Stimulated activated CD8-positive, alpha-beta memory T cell treated with anti-CD3 and anti-CD28 coated beads, Interleukin-7, amount 100 ng/mL, for 1 hour (primary cell): ENCODE measurements around the gene TESMIN.

Experiments
- DNase-seq, 2 donors: peaks; one replicate each; pipeline ENCODE4 v3.0.0-alpha.2; 2020; ENCODE audit warnings: low read depth in 2 of 2

TESMIN gene

DNA sequence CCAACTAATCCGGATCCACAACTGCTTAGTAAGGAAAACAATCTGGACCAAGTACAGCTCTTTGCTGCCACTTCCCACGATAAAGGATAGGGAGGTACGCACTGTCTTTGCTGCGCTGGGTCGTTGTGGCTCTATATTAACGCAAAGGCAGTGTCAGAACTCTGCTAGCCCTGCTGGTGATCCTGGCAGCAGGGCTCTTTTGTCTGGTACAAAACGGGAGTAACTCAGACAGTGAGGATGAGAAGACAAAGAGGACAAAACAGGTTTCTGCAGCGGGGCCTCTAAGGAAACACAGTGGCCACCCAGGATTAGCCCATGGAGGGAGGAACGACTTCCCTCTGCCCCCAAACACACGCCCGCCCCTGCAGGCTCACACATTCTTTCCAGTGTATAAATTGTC lies 40.9 kb downstream of the TESMIN start:
- no peak for DNase-seq

GRCh38 chr11:68709062-68709461 lies 42.3 kb downstream of the TESMIN start:
- no peak for DNase-seq

DNA sequence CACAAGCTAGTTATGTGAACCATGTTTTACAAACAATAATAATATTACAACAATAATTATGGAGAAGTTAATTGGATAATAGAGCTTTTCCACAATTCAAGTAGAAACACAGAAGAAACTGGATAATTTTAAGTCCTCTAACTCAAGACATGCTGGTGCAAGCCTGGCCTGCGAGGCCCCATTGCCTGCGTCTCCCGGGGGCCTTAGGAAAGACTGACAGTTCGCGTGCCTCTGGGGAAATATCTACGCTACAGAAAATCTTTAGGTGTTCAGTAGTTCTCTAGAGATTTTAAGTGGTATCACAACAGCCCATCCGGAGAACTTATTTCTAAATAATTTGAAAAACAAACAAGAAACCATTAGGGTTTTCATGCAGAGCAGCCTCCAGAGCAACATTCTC lies 43.8 kb downstream of the TESMIN start:
- DNase-seq: no peak

- no peak for DNase-seq
These were observed 46.4 kb downstream of the TESMIN start for GRCh38 chr11:68704887-68705286.

DNA sequence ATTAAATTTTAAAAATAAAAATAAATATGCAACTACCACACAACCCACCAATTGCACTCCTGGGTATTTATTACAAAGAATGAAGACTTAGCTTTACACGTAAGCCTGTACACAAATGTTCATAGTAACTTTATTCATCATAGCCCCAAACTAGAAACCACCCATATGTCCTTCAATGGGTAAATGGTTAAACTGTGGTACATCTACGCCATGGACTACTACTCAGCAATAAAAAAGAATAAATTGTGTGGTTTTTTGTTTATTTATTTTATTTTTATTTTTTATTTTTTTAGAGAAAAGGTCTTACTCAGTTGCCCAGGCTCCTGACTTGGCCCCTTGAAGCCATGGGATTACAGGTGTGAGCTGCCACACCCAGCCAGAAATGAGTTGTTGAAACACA lies 52.3 kb downstream of the TESMIN start:
- DNase-seq: no peak

DNA sequence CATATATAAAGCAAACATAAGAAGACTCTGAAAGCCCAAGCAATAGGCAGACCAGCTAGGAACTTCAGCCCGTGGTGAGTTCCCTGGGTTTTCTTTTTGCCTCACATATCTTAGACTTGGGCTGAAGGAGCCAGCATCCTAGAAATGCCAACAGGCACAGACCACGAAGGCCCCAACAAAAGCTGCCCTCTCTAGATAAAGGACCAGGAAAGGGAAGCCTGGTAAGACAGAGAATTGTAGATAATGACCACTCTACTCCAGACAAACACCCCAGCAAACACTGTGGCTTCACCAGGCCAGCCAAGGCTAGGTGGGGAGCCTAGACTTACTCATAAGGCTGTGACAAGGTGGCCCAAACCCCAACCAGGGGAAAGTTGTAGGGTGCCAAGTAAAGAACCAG lies 55.8 kb downstream of the TESMIN start:
- no peak for DNase-seq

GRCh38 chr11:68694431-68695297 lies 56.7 kb downstream of the TESMIN start:
- DNase-seq: no peak

- no peak for DNase-seq
These were observed 57.8 kb downstream of the TESMIN start for GRCh38 chr11:68693484-68693882.

DNA sequence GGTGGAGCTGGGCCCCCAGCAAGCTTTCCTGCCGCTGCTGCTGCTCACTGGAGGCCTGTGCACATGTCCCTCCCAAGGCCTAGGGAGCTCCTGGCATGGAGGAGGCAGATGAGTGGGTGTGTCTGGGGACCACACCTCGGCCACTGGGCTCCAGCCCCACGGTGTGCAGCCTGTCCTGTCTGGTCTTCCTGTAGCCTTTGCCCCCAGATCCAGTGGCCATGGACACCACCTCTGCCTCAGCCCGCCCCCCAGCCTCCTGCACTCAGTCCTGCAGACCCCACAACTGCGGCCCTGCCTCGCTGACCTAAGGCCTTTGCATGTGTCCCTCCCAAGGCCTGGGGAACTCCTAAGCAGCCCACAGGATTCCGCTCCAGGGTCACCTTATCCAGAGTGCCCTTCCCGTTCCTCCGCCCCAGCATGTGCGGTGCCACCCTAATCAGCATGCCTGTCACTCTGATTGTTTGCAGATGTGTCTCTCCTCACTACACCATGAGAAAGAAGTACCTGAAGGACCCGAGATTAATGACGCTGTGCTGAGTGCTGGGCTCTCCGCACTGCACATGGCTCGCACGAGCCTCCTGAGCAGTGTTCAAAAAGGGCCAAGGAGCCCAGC lies 58.3 kb downstream of the TESMIN start:
- no peak for DNase-seq

- DNase-seq: no peak
These were observed 59.2 kb downstream of the TESMIN start for GRCh38 chr11:68692115-68692514.

GRCh38 chr11:68691402-68691784 lies 59.9 kb downstream of the TESMIN start:
- DNase-seq: no peak

DNA sequence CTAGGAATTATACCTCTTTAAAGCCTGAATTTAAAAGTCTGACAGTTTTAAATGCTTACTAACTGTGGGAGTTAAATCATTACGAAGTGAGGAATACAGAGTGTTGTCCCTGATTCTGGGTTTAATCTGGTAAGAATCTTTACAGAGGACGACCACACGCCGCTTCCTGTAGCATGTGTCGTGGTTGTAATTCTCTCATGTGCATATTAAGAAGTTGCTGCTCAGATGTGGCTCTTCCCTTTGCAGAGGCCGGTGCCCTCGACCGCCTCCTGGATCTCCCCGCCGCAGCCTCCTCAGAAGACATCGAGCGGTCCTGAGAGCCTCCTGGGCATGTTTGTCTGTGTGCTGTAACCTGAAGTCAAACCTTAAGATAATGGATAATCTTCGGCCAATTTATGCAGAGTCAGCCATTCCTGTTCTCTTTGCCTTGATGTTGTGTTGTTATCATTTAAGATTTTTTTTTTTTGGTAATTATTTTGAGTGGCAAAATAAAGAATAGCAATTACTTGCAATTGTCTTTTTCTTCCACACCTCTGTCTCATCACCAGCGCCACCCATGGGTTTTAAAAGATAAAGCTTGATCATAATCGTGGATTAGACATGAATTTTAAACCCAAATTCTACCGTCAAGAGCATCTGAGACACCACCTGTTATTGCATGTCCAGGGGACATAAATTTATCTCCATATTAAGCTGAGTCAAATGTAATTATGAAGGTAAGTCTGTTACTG lies 60.5 kb downstream of the TESMIN start:
- no peak for DNase-seq

- DNase-seq: no peak
These were observed 61.3 kb downstream of the TESMIN start for GRCh38 chr11:68689737-68690625.

GRCh38 chr11:68688881-68689280 lies 62.4 kb downstream of the TESMIN start:
- no peak for DNase-seq

GRCh38 chr11:68687986-68688385 lies 63.3 kb downstream of the TESMIN start:
- DNase-seq: no peak

GRCh38 chr11:68687311-68687710 lies 64.0 kb downstream of the TESMIN start:
- no peak for DNase-seq

DNA sequence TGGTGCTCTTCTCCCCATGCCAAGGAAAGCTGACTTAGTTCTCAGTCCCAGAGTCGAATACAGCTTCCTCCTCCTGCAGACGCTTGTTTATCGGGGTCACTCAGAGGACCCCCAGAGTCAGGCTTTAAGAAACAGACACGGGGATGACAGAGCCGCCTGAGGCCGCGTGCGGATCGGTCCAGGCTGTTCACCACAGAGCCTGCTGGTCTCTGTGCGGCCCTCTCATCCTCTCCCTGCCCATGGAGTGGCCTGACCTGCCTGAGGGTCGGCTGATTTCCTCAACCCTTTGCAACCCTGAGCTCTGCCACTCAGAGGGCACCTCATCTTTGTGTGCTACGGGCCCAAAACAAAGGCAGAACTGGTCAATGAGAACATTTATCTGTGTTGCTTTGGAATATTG lies 64.8 kb downstream of the TESMIN start:
- no peak for DNase-seq

DNA sequence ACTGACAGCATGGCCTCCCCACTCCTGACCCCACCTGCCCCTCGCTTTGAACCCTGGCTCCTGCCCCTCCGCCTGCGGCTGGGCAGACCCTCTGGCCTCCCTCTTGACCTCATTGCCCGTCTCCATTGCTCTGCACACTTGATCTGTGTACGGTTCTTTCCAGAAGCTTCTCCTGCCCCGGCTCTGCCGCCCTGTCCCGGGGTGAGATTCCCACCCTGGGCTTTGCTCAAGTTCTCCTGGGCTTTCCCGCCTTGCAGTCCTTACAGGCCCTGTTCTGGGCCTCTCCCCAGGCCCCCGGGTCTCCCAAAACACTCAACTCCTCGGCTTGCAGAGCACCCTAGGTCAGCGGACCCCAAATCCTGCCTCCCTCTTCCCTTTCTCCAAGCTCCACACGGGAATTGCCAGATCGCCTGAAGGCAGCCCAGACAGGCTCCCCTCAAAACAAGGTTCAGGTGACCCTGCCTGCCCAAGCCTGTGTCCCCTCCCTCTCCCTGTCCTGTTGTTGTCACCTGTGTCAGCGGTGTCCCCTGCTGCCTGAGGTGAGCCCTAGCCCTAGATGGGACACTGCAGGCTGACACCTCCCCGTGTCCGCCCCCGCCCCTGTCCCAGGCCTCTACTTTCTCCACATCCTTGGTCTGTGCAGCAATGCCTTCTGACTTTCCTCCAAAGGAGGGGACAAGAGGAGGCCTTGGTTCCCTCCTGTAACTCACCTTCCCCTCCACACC lies 65.5 kb downstream of the TESMIN start:
- no peak for DNase-seq

DNA sequence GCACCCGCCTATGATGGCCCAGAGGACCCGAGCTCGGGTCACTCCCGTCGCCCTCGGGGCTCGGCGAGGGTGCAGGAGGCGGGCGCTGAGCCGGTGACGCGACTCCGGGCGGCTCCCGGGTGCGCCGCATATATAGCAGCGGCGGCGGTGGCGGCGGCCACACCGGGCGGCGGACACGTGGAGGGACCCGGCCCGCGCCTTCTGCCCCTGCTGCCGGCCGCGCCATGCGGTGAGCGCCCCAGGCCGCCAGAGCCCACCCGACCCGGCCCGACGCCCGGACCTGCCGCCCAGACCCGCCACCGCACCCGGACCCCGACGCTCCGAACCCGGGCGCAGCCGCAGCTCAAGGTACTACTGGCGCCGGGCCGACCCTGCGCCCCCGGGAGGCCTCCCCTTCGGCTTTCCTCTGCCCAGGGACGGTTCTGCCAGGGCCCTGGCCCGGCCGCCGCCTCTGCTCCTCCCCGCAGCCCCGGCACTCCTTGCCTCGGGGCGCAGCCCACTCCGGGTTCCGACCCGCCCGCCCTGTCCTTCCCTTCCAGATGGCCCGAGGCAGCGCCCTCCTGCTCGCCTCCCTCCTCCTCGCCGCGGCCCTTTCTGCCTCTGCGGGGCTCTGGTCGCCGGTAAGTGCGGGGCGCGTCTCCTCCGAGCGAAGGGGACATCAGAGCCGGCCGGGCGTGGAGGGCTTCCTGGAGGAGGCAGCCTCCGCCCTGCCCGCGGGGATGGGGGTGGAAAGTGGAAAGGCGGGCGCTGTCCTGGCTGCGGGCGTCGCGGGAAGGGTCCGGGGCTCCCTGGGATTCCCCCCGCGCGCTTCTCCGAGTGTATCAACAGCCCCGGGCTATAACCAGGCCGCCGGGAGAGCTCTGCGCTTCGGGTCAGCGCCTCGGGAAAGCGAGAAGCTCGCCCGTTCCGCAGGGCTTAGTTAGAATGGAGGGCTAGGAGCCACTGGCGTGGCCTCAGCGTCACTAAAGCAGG lies 66.6 kb downstream of the TESMIN start, which contains the start of gene GAL:
Gene GAL (plus strand): TSS at position 160 of the 972 bp plus-strand sequence. CDS start 380 bp downstream, at position 540.
- DNase-seq: no peak
